CD4-positive, CD25-positive, alpha-beta regulatory T cell (primary cell): Measurements from ENCODE around the gene FAM240A. TPM values are rescaled to one million over a fixed set of nuclear protein-coding genes. Genes with fewer than 3 reads are reported as not detected.

Experiments
- ATAC-seq, 2 donors: fragments of 150-1000 bp; cut with Tn5 transposase; one replicate each; pipeline ENCODE4 v1.10.0; 2021; ENCODE audit warnings: low read depth in 2 of 2, moderate number of reproducible peaks in 2 of 2, moderate library complexity in 1 of 2
- DNase-seq, 3 donors: peaks; one replicate each; pipeline versions ENCODE4 v3.0.0 to v3.0.0-alpha.2; 2012 to 2022; ENCODE audit warnings: mixed read lengths in 1 of 3
- H3K27ac ChIP-seq: one replicate; pipeline ENCODE4 v1.7.0; 2013; ENCODE audit warnings: mild to moderate bottlenecking, low read length; ENCODE audit not compliant: insufficient read depth, poor library complexity, severe bottlenecking
- H3K27me3 ChIP-seq: one replicate; pipeline ENCODE4 v1.7.0; 2013; ENCODE audit warnings: low read length; ENCODE audit not compliant: control insufficient read depth, insufficient read depth
- H3K36me3 ChIP-seq: one replicate; pipeline ENCODE4 v1.7.0; 2013; ENCODE audit warnings: mild to moderate bottlenecking, low read length, moderate library complexity; ENCODE audit not compliant: control insufficient read depth, insufficient read depth
- H3K4me1 ChIP-seq: 2 replicates; pipeline ENCODE4 v1.7.0; 2013; ENCODE audit warnings: mild to moderate bottlenecking, low read length; ENCODE audit not compliant: insufficient read depth, control insufficient read depth, poor library complexity, severe bottlenecking
- H3K4me3 ChIP-seq: one replicate; pipeline ENCODE4 v1.7.0; 2013; ENCODE audit warnings: low read depth, mild to moderate bottlenecking, low read length, moderate library complexity
- H3K9me3 ChIP-seq, 2 experiments: 1 replicate in 1 of 2; 2 replicates in 1 of 2; pipeline ENCODE4 v1.7.0; 2013; ENCODE audit warnings: low read length in 2 of 2, mild to moderate bottlenecking in 1 of 2, moderate library complexity in 1 of 2; ENCODE audit not compliant: control insufficient read depth in 2 of 2
- H3K27ac Mint-ChIP-seq, 3 donors: one replicate each; pipeline ENCODE4 v1.8.0; 2020 to 2022; ENCODE audit warnings: mild to moderate bottlenecking in 3 of 3, mixed read lengths in 3 of 3, moderate library complexity in 2 of 3
- H3K27me3 Mint-ChIP-seq: one replicate; pipeline ENCODE4 v1.8.0; 2022; ENCODE audit warnings: mild to moderate bottlenecking, mixed read lengths
- H3K36me3 Mint-ChIP-seq: one replicate; pipeline ENCODE4 v1.8.0; 2020; ENCODE audit warnings: mixed read lengths
- H3K4me1 Mint-ChIP-seq, 4 donors: one replicate each; pipeline ENCODE4 v1.8.0; 2020 to 2022; ENCODE audit warnings: mixed read lengths in 4 of 4, mild to moderate bottlenecking in 1 of 4
- H3K4me3 Mint-ChIP-seq, 4 donors: one replicate each; pipeline ENCODE4 v1.8.0; 2020 to 2022; ENCODE audit warnings: mild to moderate bottlenecking in 4 of 4, mixed read lengths in 4 of 4, moderate library complexity in 3 of 4
- H3K9me3 Mint-ChIP-seq, 7 donors: one replicate each; pipeline ENCODE4 v1.8.0; 2020 to 2022; ENCODE audit warnings: mixed read lengths in 7 of 7, mild to moderate bottlenecking in 3 of 7, moderate library complexity in 2 of 7
- polyA plus RNA-seq, 4 donors: library from polyadenylated mRNA; unstranded; fragments of 300-500 nt; fragmentation: Illumina TruSeq; gene quantifications; one replicate each; pipeline ENCODE4 v1.2.3, GENCODE V29; 2021
- total RNA-seq: library from RNA; stranded (reverse); gene quantifications from one replicate; pipeline ENCODE4 v1.2.3, GENCODE V29; 2022

The FAM240A gene
- total and polyA plus RNA-seq, 5 donors from 2014 or later, result not detected

DNA sequence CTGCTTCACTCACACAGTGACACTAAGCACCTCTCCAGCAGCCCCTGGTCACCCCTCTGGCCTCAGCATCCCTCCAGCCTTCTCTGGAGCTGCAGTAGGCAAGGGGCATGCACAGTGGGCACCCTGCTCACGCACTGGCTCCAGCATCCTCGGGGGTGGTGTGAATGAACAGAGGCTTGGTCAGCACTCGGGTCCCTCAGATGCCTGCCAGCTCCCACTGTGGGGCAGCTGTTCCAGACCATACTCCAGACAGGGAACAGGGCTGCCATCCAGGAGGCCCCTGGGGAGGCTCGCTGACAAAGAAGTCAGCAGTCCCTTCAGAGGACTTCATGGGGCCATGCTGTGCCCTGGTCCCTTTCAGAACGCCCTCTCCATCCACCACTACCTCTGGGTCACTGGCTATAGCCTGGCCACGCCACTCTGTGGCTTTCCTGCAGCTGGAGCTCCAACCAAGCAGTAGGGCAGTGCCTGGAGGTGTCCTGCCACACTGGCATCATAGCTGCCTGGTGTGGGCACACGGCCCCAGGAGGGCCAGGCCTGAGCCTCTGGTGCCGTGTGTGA, 54.8 kb downstream of the FAM240A start:
- H3K4me1 Mint-ChIP-seq, result peaks cover 0 to 2% (median 0%) of the 10 kb centered on the region in 4 donors
- no peak for DNase-seq
- H3K27ac ChIP-seq, result no peak overlapping the region
- no peak overlapping the region for H3K4me3 Mint-ChIP-seq
- H3K4me1 ChIP-seq, result no peaks in the 10 kb centered on the region
- H3K36me3 Mint-ChIP-seq, result no peaks in the 10 kb centered on the region
- H3K9me3 Mint-ChIP-seq, result no peaks in the 10 kb centered on the region
- H3K27ac Mint-ChIP-seq, result peak overlapping the region in 1 of 3 donors; percentile 59
- H3K36me3 ChIP-seq, result no peaks in the 10 kb centered on the region
- H3K9me3 ChIP-seq, result no peaks in the 10 kb centered on the region
- H3K4me3 ChIP-seq, result no peak overlapping the region
- no peaks in the 10 kb centered on the region for H3K27me3 Mint-ChIP-seq
- ATAC-seq, result no peak
- H3K27me3 ChIP-seq, result no peaks in the 10 kb centered on the region

DNA sequence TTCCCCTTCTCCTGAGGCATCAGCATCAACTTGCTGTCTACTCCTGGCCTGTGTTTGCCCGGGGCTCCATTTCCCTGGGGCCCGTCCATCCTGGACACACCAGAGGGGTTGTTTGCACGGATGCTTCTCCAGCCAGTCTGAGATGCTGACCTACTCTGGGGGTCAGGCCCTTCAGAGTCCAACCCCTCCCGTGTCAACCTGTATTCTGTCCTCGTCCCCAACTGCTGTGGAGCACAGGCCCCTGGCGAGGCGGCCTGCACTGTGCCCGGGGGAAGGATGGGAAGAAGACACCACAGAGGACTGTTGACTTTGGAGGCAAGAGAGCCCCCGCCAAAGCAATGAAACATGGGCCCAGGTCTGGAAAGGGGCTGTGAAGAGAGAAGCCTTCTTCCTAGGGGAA, 55.3 kb downstream of the FAM240A start:
- Mint-ChIP-seq H3K36me3 (no peaks in the 10 kb centered on the region), H3K27ac (no peak overlapping the region), H3K27me3 (no peaks in the 10 kb centered on the region), H3K4me1 (peaks cover 0 to 2% (median 0%) of the 10 kb centered on the region in 4 donors), H3K9me3 (no peaks in the 10 kb centered on the region), H3K4me3 (no peak overlapping the region)
- no peaks in the 10 kb centered on the region for H3K4me1 ChIP-seq
- no peaks in the 10 kb centered on the region for H3K36me3 ChIP-seq
- H3K27me3 ChIP-seq, result no peaks in the 10 kb centered on the region
- no peak overlapping the region for H3K27ac ChIP-seq
- H3K9me3 ChIP-seq, result no peaks in the 10 kb centered on the region
- DNase-seq, result no peak
- no peak for ATAC-seq
- no peak overlapping the region for H3K4me3 ChIP-seq

DNA sequence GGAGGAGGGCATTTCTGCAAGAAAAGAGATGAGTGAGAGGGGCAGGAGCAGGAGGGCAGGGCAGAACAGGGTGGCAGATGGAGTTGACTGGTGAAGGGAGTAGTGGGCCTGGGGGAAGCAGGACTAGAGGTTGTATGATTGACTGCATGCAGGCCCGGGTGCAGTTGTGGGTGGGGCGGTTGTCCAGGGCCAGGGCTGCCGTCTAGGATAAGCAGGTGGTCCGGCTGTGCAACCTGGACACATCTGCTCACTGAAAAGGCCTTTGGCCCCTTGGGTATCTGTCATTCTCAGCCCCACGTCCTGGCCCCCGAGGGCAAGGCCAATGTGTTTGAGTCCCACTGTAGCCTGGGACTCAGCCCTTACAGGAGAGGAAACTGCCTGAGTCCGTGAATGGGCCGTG, 55.8 kb downstream of the FAM240A start:
- peak overlapping the region in 1 of 3 donors; percentile 15 for H3K27ac Mint-ChIP-seq
- DNase-seq, result no peak
- no peaks in the 10 kb centered on the region for H3K36me3 Mint-ChIP-seq

GRCh38 chr3:46668591-46668990, 56.3 kb downstream of the FAM240A start:
- Mint-ChIP-seq H3K4me3 (no peak overlapping the region), H3K27me3 (no peaks in the 10 kb centered on the region), H3K36me3 (no peaks in the 10 kb centered on the region), H3K27ac (peak overlapping the region in 1 of 3 donors; percentile 15), H3K4me1 (no peaks in the 10 kb centered on the region), H3K9me3 (peaks cover 0 to 1% (median 0%) of the 10 kb centered on the region in 7 donors)
- H3K36me3 ChIP-seq, result no peaks in the 10 kb centered on the region
- no peaks in the 10 kb centered on the region for H3K4me1 ChIP-seq
- no peak overlapping the region for H3K27ac ChIP-seq
- no peaks in the 10 kb centered on the region for H3K27me3 ChIP-seq
- H3K4me3 ChIP-seq, result no peak overlapping the region
- H3K9me3 ChIP-seq, result no peaks in the 10 kb centered on the region
- DNase-seq (no peak), ATAC-seq (no peak)

More for the DNA sequence above, 55.8 kb downstream of the FAM240A start:
- no peak overlapping the region for H3K27ac ChIP-seq
- H3K4me3 Mint-ChIP-seq, result no peak overlapping the region
- H3K9me3 ChIP-seq, result no peaks in the 10 kb centered on the region
- H3K4me1 ChIP-seq, result no peaks in the 10 kb centered on the region
- ATAC-seq, result no peak
- H3K9me3 Mint-ChIP-seq, result no peaks in the 10 kb centered on the region
- H3K27me3 Mint-ChIP-seq, result no peaks in the 10 kb centered on the region
- H3K36me3 ChIP-seq, result no peaks in the 10 kb centered on the region
- no peak overlapping the region for H3K4me3 ChIP-seq
- no peaks in the 10 kb centered on the region for H3K27me3 ChIP-seq
- H3K4me1 Mint-ChIP-seq, result peaks cover 0 to 2% (median 0%) of the 10 kb centered on the region in 4 donors

DNA sequence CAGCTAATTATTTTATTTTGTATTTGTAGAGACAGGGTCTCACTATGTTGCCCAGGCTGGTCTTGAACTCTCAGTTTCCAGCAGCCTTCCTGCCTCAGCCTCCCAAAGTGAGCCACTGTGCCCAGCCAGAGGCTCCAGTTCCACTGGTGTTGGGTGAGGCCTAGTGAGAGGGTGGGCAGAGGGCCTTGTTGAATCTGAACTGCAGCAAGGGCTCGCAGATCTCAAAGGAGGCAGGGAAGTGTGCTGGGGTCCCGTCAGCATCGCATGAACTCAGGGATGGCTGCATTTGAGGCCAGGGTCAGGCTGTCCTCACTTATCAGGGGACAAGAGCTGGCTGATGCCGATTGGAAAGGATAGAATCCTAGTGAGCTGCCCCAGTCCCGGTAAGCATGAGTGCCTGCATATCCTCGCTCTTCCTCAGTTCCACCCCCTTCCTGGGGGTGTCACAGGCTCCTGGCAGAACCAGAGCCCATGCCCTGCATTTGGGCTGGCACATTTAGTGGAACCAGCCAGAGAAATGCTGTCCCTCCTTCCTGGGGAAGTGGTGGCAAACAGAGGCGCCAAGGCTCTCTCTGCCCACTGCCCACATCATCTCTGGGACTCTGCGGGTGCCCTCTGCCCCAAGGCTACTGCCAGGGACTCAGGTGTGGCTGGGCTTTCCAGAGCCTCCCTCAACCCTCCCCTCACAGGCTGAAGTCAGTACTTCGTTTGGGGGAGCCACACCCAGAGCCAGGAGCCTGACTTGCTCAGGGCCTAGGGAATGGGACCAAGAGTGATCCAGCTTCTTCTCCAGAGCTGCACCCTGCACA, 57.1 kb downstream of the FAM240A start:
- DNase-seq, result no peak
- peak overlapping the region in 1 of 3 donors; percentile 88 for H3K27ac Mint-ChIP-seq

GRCh38 chr3:46670000-46670890, 57.9 kb downstream of the FAM240A start:
- DNase-seq, result no peak
- Mint-ChIP-seq H3K4me3 (no peak overlapping the region), H3K27ac (peak overlapping the region in 1 of 3 donors; percentile 76)

More for the DNA sequence above, 57.1 kb downstream of the FAM240A start:
- H3K27me3 ChIP-seq, result no peaks in the 10 kb centered on the region
- Mint-ChIP-seq H3K4me3 (peak overlapping the region in 1 of 4 donors; percentile 52), H3K27me3 (no peaks in the 10 kb centered on the region), H3K9me3 (peaks cover 0 to 1% (median 0%) of the 10 kb centered on the region in 7 donors), H3K36me3 (peaks cover 3% of the 10 kb centered on the region), H3K4me1 (no peaks in the 10 kb centered on the region)
- H3K27ac ChIP-seq, result no peak overlapping the region
- no peaks in the 10 kb centered on the region for H3K4me1 ChIP-seq
- no peak for ATAC-seq
- no peak overlapping the region for H3K4me3 ChIP-seq
- no peaks in the 10 kb centered on the region for H3K36me3 ChIP-seq
- no peaks in the 10 kb centered on the region for H3K9me3 ChIP-seq

GRCh38 chr3:46670891-46671427, 58.6 kb downstream of the FAM240A start:
- Mint-ChIP-seq H3K27me3 (no peaks in the 10 kb centered on the region), H3K36me3 (peaks cover 4% of the 10 kb centered on the region)

More at GRCh38 chr3:46670000-46670890, 57.9 kb downstream of the FAM240A start:
- peaks cover 4% of the 10 kb centered on the region for H3K36me3 Mint-ChIP-seq
- no peaks in the 10 kb centered on the region for H3K27me3 Mint-ChIP-seq
- H3K4me3 ChIP-seq, result no peak overlapping the region
- H3K27me3 ChIP-seq, result no peaks in the 10 kb centered on the region
- H3K27ac ChIP-seq, result no peak overlapping the region
- no peak for ATAC-seq
- H3K4me1 ChIP-seq, result no peaks in the 10 kb centered on the region
- no peaks in the 10 kb centered on the region for H3K36me3 ChIP-seq
- H3K9me3 Mint-ChIP-seq, result peaks cover 0 to 1% (median 0%) of the 10 kb centered on the region in 7 donors
- no peaks in the 10 kb centered on the region for H3K4me1 Mint-ChIP-seq
- H3K9me3 ChIP-seq, result no peaks in the 10 kb centered on the region

More at GRCh38 chr3:46670891-46671427, 58.6 kb downstream of the FAM240A start:
- H3K4me1 ChIP-seq, result no peaks in the 10 kb centered on the region
- no peaks in the 10 kb centered on the region for H3K36me3 ChIP-seq
- no peak overlapping the region for H3K4me3 Mint-ChIP-seq
- no peak overlapping the region for H3K27ac ChIP-seq
- no peaks in the 10 kb centered on the region for H3K27me3 ChIP-seq
- peak overlapping the region in 1 of 3 donors; percentile 76 for H3K27ac Mint-ChIP-seq
- H3K9me3 ChIP-seq, result no peaks in the 10 kb centered on the region
- DNase-seq (no peak), ATAC-seq (no peak)
- no peaks in the 10 kb centered on the region for H3K4me1 Mint-ChIP-seq
- peaks cover 0 to 1% (median 0%) of the 10 kb centered on the region in 7 donors for H3K9me3 Mint-ChIP-seq
- no peak overlapping the region for H3K4me3 ChIP-seq
